Measurements from ENCODE around the gene CASD1.

Gene CASD1

DNA sequence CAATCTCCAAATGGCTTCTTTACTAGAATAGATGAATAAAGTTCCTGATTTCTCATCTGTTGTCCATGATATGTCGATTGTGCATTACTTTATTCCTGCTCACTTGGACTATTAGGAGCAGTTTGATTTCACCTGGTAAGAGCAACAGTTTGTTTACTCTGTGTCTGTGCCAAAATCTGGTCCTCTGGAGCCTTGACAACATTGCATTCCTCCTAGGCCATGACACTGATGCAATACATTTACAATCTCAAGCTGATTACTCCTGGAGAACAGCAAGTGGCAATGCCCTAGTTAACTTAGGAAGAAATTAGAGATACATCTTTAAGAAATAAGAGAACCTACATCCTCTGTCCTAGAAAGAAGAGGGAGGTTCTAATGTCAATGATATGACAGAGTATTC, 74.5 kb downstream of the CASD1 start:
- H3K4me1 ChIP-seq (ENCODE audit: control insufficient read depth, insufficient read depth, low read length): peaks cover 18% of the 10 kb centered on the region
- H3K27me3 ChIP-seq (replicated peaks; ENCODE audit: control insufficient read depth, insufficient read depth, low read length): no peaks in the 10 kb centered on the region

DNA sequence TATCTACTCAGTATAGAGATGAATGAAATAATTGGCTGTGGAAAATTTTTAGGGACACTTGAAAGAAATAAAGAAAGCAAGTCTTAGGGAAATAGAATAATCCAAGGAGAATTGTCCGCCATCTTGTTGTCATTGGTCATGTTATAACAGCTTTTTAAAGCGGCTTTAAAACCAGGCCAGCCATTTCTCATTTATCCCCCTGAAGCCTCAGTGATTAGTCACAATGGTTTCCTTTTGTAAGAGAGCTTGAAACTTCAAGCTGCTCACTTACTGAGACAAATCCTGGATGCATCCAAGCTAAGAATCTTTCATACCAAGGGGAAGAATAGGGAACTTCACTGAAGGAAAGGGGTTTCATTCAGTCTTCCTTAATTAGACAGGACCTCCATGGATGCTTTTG, 78.5 kb downstream of the CASD1 start:
- DNase-seq (ENCODE audit: low read depth): no peak
- Histone ChIP-seq H3K4me1 (ENCODE audit: control insufficient read depth, insufficient read depth, low read length) (peaks cover 9% of the 10 kb centered on the region), H3K9me3 (ENCODE audit: control insufficient read depth, low read length) (no peaks in the 10 kb centered on the region), H3K36me3 (ENCODE audit: control insufficient read depth, insufficient read depth, low read length, severe bottlenecking) (peaks cover 11% of the 10 kb centered on the region), H3K27me3 (replicated peaks; ENCODE audit: control insufficient read depth, insufficient read depth, low read length) (no peaks in the 10 kb centered on the region), H3K9ac (ENCODE audit: low read length) (no peak overlapping the region), H3K4me3 (ENCODE audit: low read length) (no peak overlapping the region)

More for the DNA sequence above, 74.5 kb downstream of the CASD1 start:
- Histone ChIP-seq H3K36me3 (ENCODE audit: control insufficient read depth, insufficient read depth, low read length, severe bottlenecking) (no peaks in the 10 kb centered on the region), H3K9me3 (ENCODE audit: control insufficient read depth, low read length) (no peaks in the 10 kb centered on the region), H3K4me3 (ENCODE audit: low read length) (no peak overlapping the region), H3K9ac (ENCODE audit: low read length) (no peak overlapping the region)
- DNase-seq (ENCODE audit: low read depth): peak; percentile 48

DNA sequence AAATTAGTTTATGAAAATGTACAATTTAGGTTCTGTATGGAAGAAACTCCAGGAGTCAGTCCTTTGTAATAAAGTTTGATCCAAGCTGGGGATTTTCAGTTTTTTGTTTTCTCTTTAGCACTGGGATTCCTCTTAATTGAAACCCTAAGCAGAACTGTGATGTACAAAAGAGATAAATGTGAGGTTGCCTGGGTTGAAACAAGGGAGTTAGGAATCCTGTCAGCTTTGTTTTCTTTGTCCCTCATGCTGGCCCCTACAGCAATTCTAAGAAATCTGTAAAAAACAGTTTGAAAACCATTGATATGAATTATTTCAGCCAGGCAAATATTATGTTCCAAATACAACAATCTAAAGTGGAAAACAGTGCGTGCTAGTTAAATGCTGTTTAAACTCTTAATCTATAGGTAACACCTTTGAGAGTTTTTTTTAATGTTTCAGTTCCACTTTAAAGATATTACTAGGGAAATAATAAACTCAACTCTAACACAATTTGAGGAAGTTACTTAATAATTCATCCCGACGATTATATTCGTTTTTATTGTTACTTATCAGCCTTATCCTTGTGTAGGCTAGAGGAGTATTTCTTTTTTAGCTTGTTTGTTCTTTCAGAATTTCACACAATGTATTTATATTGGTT, 81.0 kb downstream of the CASD1 start:
- no peak for DNase-seq (ENCODE audit: low read depth)

DNA sequence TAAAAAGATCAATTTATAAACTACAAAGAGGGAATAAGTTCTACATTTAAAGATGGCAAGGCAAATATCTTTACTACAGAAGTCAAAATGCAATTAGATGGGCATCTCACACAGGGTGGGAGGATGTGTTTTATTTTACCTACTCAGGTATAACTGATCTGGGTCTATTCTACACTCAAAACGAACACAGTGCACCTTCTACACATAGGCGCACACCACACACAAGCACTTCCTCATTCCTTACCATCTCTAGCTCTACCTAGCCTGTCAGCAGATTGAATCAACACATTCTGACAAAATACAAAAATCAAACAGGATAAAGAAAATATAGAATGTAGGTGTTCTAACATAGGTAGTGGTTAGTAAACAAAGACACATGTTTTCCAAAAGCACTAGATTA, 81.6 kb downstream of the CASD1 start:
- Histone ChIP-seq H3K9me3 (ENCODE audit: control insufficient read depth, low read length) (no peaks in the 10 kb centered on the region), H3K36me3 (ENCODE audit: control insufficient read depth, insufficient read depth, low read length, severe bottlenecking) (peaks cover 11% of the 10 kb centered on the region), H3K27me3 (replicated peaks; ENCODE audit: control insufficient read depth, insufficient read depth, low read length) (no peaks in the 10 kb centered on the region), H3K4me3 (ENCODE audit: low read length) (no peak overlapping the region), H3K9ac (ENCODE audit: low read length) (no peak overlapping the region), H3K4me1 (ENCODE audit: control insufficient read depth, insufficient read depth, low read length) (no peaks in the 10 kb centered on the region)
- no peak for DNase-seq (ENCODE audit: low read depth)

More for the DNA sequence above, 81.0 kb downstream of the CASD1 start:
- Histone ChIP-seq H3K4me3 (ENCODE audit: low read length) (no peak overlapping the region), H3K9me3 (ENCODE audit: control insufficient read depth, low read length) (no peaks in the 10 kb centered on the region), H3K36me3 (ENCODE audit: control insufficient read depth, insufficient read depth, low read length, severe bottlenecking) (peaks cover 11% of the 10 kb centered on the region), H3K27me3 (replicated peaks; ENCODE audit: control insufficient read depth, insufficient read depth, low read length) (no peaks in the 10 kb centered on the region), H3K9ac (ENCODE audit: low read length) (no peak overlapping the region), H3K4me1 (ENCODE audit: control insufficient read depth, insufficient read depth, low read length) (no peaks in the 10 kb centered on the region)

DNA sequence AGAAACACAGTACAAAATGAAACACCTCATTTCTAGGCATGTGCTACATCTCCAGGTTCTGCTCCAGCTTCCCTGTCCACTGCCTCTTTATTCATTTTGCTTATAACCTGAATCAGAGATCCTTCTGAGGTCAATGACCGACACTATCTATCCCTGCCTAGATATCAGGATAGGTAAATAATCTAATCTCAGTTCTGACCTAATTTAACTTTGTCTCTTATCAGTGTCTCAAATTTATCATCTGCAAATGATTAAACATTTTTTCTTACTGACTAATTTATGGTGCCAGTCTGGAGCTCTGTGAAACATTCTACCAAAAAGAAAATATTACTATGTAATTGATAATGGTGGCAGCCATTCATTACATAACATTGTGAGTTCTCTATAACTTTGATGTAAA, 85.3 kb downstream of the CASD1 start:
- Histone ChIP-seq H3K9me3 (ENCODE audit: control insufficient read depth, low read length) (no peaks in the 10 kb centered on the region), H3K27me3 (replicated peaks; ENCODE audit: control insufficient read depth, insufficient read depth, low read length) (no peaks in the 10 kb centered on the region), H3K9ac (ENCODE audit: low read length) (no peak overlapping the region), H3K4me3 (ENCODE audit: low read length) (no peak overlapping the region), H3K36me3 (ENCODE audit: control insufficient read depth, insufficient read depth, low read length, severe bottlenecking) (peaks cover 36% of the 10 kb centered on the region), H3K4me1 (ENCODE audit: control insufficient read depth, insufficient read depth, low read length) (no peaks in the 10 kb centered on the region)
- no peak for DNase-seq (ENCODE audit: low read depth)

DNA sequence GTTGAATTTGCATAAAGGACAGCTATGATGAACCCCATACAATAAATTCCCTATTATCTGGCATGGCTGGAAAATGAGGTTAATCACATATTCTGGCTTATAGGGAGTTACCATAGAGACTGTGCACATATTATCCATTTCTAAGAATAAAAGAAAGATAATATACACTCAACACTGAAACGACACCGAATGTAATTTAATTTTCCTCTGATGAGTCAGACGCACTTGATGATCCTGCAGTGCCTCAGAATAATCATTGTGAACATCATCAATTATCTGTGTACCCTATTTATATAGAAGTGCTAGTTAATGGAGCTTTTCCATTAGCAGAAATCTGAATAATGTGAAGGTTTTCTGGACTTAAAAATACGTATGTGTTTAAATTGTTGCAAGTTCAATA, 86.1 kb downstream of the CASD1 start:
- DNase-seq (ENCODE audit: low read depth): no peak
- Histone ChIP-seq H3K9me3 (ENCODE audit: control insufficient read depth, low read length) (no peaks in the 10 kb centered on the region), H3K36me3 (ENCODE audit: control insufficient read depth, insufficient read depth, low read length, severe bottlenecking) (peaks cover 37% of the 10 kb centered on the region), H3K4me3 (ENCODE audit: low read length) (no peak overlapping the region), H3K27me3 (replicated peaks; ENCODE audit: control insufficient read depth, insufficient read depth, low read length) (no peaks in the 10 kb centered on the region), H3K9ac (ENCODE audit: low read length) (no peak overlapping the region), H3K4me1 (ENCODE audit: control insufficient read depth, insufficient read depth, low read length) (no peaks in the 10 kb centered on the region)

DNA sequence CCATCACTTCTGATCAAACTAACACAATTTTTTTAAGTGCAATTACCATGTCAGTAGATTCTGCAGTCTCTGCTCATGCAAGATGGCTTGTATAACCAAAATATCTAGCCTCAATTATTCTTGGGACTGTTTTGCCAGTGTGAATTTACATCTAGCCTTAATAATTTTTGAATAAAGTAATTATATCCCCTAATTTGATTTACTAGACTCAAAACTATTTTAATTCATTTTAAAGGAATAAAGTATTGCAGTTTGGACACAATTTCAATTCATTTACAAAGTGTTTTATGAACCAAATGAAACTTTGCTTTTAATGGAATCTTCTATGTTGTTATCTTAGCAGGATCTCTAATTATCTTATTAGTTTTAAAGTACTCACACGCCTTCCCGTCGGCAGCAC, 90.7 kb downstream of the CASD1 start:
- peaks cover 31% of the 10 kb centered on the region for H3K36me3 ChIP-seq (ENCODE audit: control insufficient read depth, insufficient read depth, low read length, severe bottlenecking)
- DNase-seq (ENCODE audit: low read depth): no peak

DNA sequence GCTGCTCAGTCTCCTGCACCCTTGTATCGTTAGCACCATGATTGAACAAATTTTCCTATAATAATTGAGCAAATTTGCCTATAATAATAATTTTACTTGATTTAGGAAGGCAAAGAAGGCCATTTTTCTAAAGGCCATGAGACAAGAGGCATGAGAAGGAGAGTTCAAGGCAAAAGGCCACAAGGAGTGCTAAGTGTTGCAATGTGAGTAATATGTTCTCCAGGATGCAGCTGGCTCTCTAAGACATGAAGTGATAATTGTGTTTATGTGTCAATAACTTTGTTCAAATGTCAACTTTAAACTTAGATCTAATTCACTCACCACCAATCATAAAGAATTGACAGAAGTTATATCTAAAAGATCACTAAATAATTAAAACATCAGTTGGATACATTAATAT, 92.6 kb downstream of the CASD1 start:
- no peak for DNase-seq (ENCODE audit: low read depth)
- Histone ChIP-seq H3K36me3 (ENCODE audit: control insufficient read depth, insufficient read depth, low read length, severe bottlenecking) (peaks cover 24% of the 10 kb centered on the region), H3K27me3 (replicated peaks; ENCODE audit: control insufficient read depth, insufficient read depth, low read length) (no peaks in the 10 kb centered on the region), H3K4me3 (ENCODE audit: low read length) (no peak overlapping the region), H3K9ac (ENCODE audit: low read length) (no peak overlapping the region), H3K9me3 (ENCODE audit: control insufficient read depth, low read length) (no peaks in the 10 kb centered on the region), H3K4me1 (ENCODE audit: control insufficient read depth, insufficient read depth, low read length) (peaks cover 20% of the 10 kb centered on the region)

More for the DNA sequence above, 90.7 kb downstream of the CASD1 start:
- no peak overlapping the region for H3K4me3 ChIP-seq (ENCODE audit: low read length)
- H3K9me3 ChIP-seq (ENCODE audit: control insufficient read depth, low read length): no peaks in the 10 kb centered on the region
- H3K9ac ChIP-seq (ENCODE audit: low read length): no peak overlapping the region
- H3K27me3 ChIP-seq (replicated peaks; ENCODE audit: control insufficient read depth, insufficient read depth, low read length): no peaks in the 10 kb centered on the region
- H3K4me1 ChIP-seq (ENCODE audit: control insufficient read depth, insufficient read depth, low read length): peaks cover 18% of the 10 kb centered on the region

DNA sequence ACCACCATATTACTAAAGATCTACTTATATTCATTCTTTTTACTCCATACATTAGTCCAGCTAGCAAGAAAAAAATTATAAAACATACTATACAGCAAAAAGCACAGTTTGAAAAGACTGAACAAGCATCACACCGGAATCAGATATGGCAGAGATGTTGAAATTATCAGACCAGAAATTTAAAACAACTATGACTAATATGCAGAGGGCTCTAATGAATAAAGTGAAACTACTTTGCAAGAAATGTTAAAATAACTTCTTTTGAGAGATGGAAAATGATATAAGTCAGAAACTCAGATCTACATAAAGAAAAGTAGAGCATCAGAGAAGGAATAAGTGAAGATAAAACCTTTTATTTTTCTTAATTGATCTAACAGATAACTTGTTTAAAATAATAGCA, 95.4 kb downstream of the CASD1 start:
- H3K27me3 ChIP-seq (replicated peaks; ENCODE audit: control insufficient read depth, insufficient read depth, low read length): no peaks in the 10 kb centered on the region
- peak; percentile 17 for DNase-seq (ENCODE audit: low read depth)
- H3K9me3 ChIP-seq (ENCODE audit: control insufficient read depth, low read length): no peaks in the 10 kb centered on the region
- peaks cover 6% of the 10 kb centered on the region for H3K36me3 ChIP-seq (ENCODE audit: control insufficient read depth, insufficient read depth, low read length, severe bottlenecking)
- no peak overlapping the region for H3K9ac ChIP-seq (ENCODE audit: low read length)
- H3K4me3 ChIP-seq (ENCODE audit: low read length): peak overlapping the region; percentile 32
- peaks cover 20% of the 10 kb centered on the region for H3K4me1 ChIP-seq (ENCODE audit: control insufficient read depth, insufficient read depth, low read length)

All from adipocyte (in vitro differentiated cells).